Panc1 (cell line): ENCODE measurements around the gene MSANTD1.

Experiments used
- CTCF ChIP-seq: fragments of 450-650 bp; IDR thresholded peaks from 2 replicates; pipeline ENCODE4 v1.5.1; 2017; ENCODE audit warnings: mild to moderate bottlenecking
- POLR2AphosphoS5 ChIP-seq: IDR thresholded peaks from 2 replicates; pipeline ENCODE4 v1.6.1; 2012; ENCODE audit warnings: mild to moderate bottlenecking, low read depth, low read length, moderate library complexity
- REST ChIP-seq, 2 experiments: IDR thresholded peaks; 2 replicates each; pipeline ENCODE4 v1.6.1; 2011 to 2012; ENCODE audit warnings: low read depth in 2 of 2, control low read depth in 1 of 2, low read length in 1 of 2, mild to moderate bottlenecking in 1 of 2, moderate library complexity in 1 of 2; ENCODE audit not compliant: insufficient read depth in 1 of 2
- SIN3A ChIP-seq: IDR thresholded peaks from 2 replicates; pipeline ENCODE4 v1.6.1; 2012; ENCODE audit warnings: low read depth, mild to moderate bottlenecking, low read length, moderate library complexity, borderline replicate concordance; ENCODE audit not compliant: insufficient read depth

- TF ChIP-seq CTCF (no peak), SIN3A (no peak), POLR2AphosphoS5 (no peak), REST (IDR thresholded peaks at IDR 0.05; ENCODE audit: insufficient read depth in 1 of 2, low read depth in 2 of 2, low read length in 1 of 2) (no peak)
Measured at GRCh38 chr4:3212391-3213105, 36.4 kb upstream of the MSANTD1 start.
